ENCODE measurements around the gene S1PR2.
A peak's percentile ranks its signal among the peaks of the same experiment; 100 is the strongest.

S1PR2 gene

DNA sequence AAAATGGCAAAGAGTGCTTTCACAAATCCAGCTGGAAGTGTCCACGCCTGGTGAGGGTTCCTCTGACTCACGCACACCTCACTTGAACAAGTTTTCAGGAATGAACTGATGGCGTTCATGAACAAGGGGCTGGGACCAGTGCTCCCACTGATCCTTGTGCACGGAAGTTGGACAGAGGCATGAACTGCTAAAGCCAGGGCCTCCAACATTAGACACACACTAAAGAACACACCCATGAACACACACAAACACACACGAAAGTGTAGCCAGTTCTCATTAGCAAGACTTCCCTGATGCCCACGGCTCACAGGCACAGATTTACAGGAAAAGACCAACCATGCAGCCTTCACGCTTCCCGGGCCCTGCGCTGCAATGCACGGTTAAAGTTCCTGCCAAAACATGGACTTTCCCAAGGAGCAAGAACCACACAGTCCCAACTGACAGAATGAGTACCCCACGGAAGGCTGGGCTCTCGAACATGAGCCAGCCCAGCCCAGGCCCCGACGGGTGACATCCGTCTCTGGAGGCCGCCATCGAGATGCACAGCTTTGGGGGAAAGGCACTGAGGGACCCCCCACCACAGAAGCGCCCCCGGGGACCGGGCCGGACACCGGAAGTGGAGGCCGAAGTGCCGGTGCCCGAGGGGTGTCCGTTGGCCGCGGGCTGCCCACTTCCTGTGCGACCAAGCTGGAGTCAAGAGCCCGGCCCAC is 37.2 kb downstream of the S1PR2 start:
- no peak for DNase-seq (ENCODE audit: insufficient read length, low spot score)
- TF ChIP-seq SPI1 (IDR thresholded peaks at IDR 0.05; ENCODE audit: low read depth, low read length) (no peak), POU2F2 (IDR thresholded peaks at IDR 0.05; ENCODE audit: low read depth, low read length) (no peak), POLR2A (IDR thresholded peaks at IDR 0.05; ENCODE audit: low read depth, low read length) (no peak), PAX5 (IDR thresholded peaks at IDR 0.05; ENCODE audit: insufficient read depth, low read length, severe bottlenecking) (no peak), POLR2AphosphoS5 (IDR thresholded peaks at IDR 0.05; ENCODE audit: low read depth, low read length) (no peak), TAF1 (IDR thresholded peaks at IDR 0.05; ENCODE audit: low read depth, low read length) (no peak)
- FAIRE-seq: peak; percentile 62

DNA sequence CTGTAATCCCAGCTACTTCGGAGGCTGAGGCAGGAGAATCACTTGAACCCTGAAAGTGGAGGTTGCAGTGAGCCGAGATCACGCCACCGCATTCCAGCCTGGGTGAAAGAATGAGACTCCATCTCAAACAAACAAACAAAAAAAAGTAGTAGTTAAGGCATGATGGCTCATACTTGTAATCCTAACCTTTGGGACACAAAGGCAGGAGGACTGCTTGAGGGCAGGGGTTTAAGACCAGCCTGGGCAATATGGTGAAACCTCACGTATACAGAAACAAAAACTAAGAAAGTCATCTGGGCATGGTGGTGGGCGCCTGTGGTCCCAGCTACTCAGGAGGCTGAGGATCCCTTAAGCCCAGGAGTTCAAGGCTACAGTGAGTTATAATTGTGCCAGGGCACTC is 38.2 kb downstream of the S1PR2 start:
- TF ChIP-seq PAX5 (IDR thresholded peaks at IDR 0.05; ENCODE audit: insufficient read depth, low read length, severe bottlenecking) (no peak), POU2F2 (IDR thresholded peaks at IDR 0.05; ENCODE audit: low read depth, low read length) (no peak), TAF1 (IDR thresholded peaks at IDR 0.05; ENCODE audit: low read depth, low read length) (no peak), POLR2AphosphoS5 (IDR thresholded peaks at IDR 0.05; ENCODE audit: low read depth, low read length) (no peak), POLR2A (IDR thresholded peaks at IDR 0.05; ENCODE audit: low read depth, low read length) (no peak), SPI1 (IDR thresholded peaks at IDR 0.05; ENCODE audit: low read depth, low read length) (no peak)
- no peak for DNase-seq (ENCODE audit: insufficient read length, low spot score)
- no peak for FAIRE-seq

DNA sequence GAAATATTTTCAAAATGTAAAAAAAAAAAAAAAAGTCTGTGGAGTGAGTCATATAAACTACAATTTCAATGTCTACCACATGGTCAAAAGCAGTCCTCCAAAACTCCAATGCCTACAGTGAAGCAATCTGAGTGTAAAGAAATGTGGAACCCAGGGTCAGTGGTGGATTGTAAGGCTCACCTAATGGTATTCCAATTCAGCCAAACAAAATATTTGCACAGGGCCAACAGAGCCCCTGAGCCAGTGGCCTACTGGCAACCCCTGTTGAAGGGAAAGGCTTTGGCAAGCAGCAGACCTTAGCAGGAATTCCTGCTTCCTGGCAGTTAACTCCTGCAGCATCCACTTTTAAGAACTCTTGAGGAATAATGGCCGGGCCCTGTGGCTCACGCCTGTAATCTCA is 39.8 kb downstream of the S1PR2 start:
- no peak for FAIRE-seq
- no peak for TF ChIP-seq TAF1 (IDR thresholded peaks at IDR 0.05; ENCODE audit: low read depth, low read length)
- TF ChIP-seq SPI1 (IDR thresholded peaks at IDR 0.05; ENCODE audit: low read depth, low read length): no peak
- TF ChIP-seq POLR2AphosphoS5 (IDR thresholded peaks at IDR 0.05; ENCODE audit: low read depth, low read length): no peak
- TF ChIP-seq PAX5 (IDR thresholded peaks at IDR 0.05; ENCODE audit: insufficient read depth, low read length, severe bottlenecking): no peak
- TF ChIP-seq POLR2A (IDR thresholded peaks at IDR 0.05; ENCODE audit: low read depth, low read length): no peak
- no peak for TF ChIP-seq POU2F2 (IDR thresholded peaks at IDR 0.05; ENCODE audit: low read depth, low read length)
- no peak for DNase-seq (ENCODE audit: insufficient read length, low spot score)

DNA sequence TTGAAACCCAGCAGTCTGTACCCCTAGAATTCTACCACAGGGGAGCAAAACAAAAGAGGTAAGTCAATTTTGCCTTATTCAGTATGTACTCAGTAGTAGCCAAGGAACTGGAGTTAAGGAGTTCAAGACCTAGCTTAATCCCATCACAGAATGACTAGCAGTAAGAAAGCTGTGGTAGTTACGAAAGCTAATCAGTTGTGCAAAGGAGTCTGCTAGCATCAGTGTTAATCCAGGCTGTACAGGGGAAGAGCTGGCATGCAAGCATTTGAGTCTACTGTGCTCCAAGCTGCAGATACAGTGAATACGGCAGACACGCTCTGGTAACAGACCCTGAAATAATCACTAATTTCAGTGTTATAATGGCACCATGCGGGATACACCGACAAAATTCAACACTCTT is 41.1 kb downstream of the S1PR2 start:
- DNase-seq (ENCODE audit: insufficient read length, low spot score) (no peak), FAIRE-seq (no peak)
- TF ChIP-seq POLR2A (IDR thresholded peaks at IDR 0.05; ENCODE audit: low read depth, low read length) (no peak), SPI1 (IDR thresholded peaks at IDR 0.05; ENCODE audit: low read depth, low read length) (no peak), PAX5 (IDR thresholded peaks at IDR 0.05; ENCODE audit: insufficient read depth, low read length, severe bottlenecking) (no peak), POU2F2 (IDR thresholded peaks at IDR 0.05; ENCODE audit: low read depth, low read length) (no peak), POLR2AphosphoS5 (IDR thresholded peaks at IDR 0.05; ENCODE audit: low read depth, low read length) (no peak), TAF1 (IDR thresholded peaks at IDR 0.05; ENCODE audit: low read depth, low read length) (no peak)

DNA sequence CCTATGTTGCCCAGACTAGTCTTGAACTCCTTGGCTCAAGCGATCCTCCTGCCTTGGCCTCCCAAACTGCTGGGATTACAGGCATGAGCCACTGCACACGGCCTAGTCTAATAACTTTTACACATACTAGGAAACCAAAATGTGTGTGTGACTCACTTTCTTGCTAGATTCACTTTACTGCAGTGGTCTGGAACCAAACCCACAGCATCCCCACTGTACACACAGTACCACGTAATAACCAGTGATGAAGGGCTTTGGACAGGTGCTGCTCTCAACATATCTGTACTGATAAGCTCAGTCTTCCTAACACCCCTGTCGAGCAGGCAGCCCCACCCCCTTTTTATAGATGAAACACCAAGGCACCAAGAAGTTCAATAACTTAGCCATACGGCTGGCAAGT is 41.5 kb downstream of the S1PR2 start:
- DNase-seq (ENCODE audit: insufficient read length, low spot score): no peak
- no peak for FAIRE-seq
- no peak for TF ChIP-seq SPI1 (IDR thresholded peaks at IDR 0.05; ENCODE audit: low read depth, low read length)
- TF ChIP-seq TAF1 (IDR thresholded peaks at IDR 0.05; ENCODE audit: low read depth, low read length): no peak
- no peak for TF ChIP-seq POU2F2 (IDR thresholded peaks at IDR 0.05; ENCODE audit: low read depth, low read length)
- no peak for TF ChIP-seq PAX5 (IDR thresholded peaks at IDR 0.05; ENCODE audit: insufficient read depth, low read length, severe bottlenecking)

DNA sequence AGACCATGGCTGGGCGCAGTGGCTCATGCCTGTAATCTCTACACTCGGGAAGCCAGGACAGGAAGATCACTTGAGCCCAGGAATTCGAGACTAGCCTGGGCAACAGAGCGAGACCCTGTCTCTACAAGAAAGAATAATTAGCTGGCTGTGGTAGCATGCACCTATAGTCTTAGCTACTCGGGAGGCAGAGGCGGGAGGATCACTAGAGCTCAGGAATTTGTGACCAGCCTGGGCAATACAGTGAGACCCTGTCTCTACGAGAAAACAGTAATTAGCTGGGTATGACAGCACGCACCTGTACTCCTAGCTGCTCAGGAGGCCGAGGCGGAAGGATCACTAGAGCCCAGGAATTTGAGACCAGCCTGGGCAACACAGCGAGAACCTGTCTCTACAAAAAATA is 43.8 kb downstream of the S1PR2 start:
- TF ChIP-seq PAX5 (IDR thresholded peaks at IDR 0.05; ENCODE audit: insufficient read depth, low read length, severe bottlenecking) (no peak), SPI1 (IDR thresholded peaks at IDR 0.05; ENCODE audit: low read depth, low read length) (no peak), POU2F2 (IDR thresholded peaks at IDR 0.05; ENCODE audit: low read depth, low read length) (no peak), POLR2A (IDR thresholded peaks at IDR 0.05; ENCODE audit: low read depth, low read length) (no peak), TAF1 (IDR thresholded peaks at IDR 0.05; ENCODE audit: low read depth, low read length) (no peak), POLR2AphosphoS5 (IDR thresholded peaks at IDR 0.05; ENCODE audit: low read depth, low read length) (no peak)
- FAIRE-seq: peak; percentile 35
- no peak for DNase-seq (ENCODE audit: insufficient read length, low spot score)

DNA sequence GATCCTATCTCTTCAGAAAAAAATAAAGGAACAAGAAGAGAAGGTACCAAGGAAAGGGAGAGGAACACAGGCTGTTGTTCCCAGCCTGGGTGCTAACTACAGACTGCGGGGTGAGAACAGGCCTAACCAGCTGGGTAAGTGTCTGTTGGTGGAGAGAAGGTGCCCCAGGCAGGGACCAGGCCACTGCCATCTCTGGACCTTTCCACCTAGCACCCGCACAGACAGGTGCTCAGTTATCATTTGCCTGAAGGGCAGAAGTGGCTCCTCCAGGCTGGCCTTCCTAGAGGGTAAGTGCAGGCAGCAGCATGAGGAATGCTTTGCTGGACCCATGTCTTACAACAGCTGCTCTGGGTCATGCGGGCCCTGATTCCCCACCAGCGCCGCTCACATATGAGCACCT is 46.5 kb downstream of the S1PR2 start:
- no peak for TF ChIP-seq PAX5 (IDR thresholded peaks at IDR 0.05; ENCODE audit: insufficient read depth, low read length, severe bottlenecking)
- no peak for DNase-seq (ENCODE audit: insufficient read length, low spot score)
- no peak for FAIRE-seq

DNA sequence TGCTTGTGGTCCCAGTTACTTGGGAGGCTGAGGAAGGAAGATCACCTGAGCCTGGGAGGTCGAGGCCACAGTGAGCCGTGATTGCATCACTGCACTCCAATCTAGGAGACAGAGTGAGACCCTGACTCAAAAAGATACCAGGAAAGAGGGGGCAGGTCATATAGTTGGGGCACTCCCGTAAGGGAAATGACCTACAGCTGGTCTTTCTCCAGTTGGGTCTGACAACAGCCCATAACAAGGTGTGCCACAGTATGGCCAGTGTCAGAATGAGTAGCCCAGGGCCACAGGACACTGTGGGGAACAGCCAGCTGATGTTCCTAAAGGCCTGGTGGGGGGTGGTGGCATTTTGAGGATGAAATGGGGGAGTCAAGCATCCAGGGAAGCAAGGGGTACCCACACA is 47.2 kb downstream of the S1PR2 start:
- DNase-seq (ENCODE audit: insufficient read length, low spot score): no peak
- TF ChIP-seq SPI1 (IDR thresholded peaks at IDR 0.05; ENCODE audit: low read depth, low read length) (no peak), POLR2A (IDR thresholded peaks at IDR 0.05; ENCODE audit: low read depth, low read length) (no peak), TAF1 (IDR thresholded peaks at IDR 0.05; ENCODE audit: low read depth, low read length) (no peak), PAX5 (IDR thresholded peaks at IDR 0.05; ENCODE audit: insufficient read depth, low read length, severe bottlenecking) (no peak), POU2F2 (IDR thresholded peaks at IDR 0.05; ENCODE audit: low read depth, low read length) (no peak), POLR2AphosphoS5 (IDR thresholded peaks at IDR 0.05; ENCODE audit: low read depth, low read length) (no peak)
- no peak for FAIRE-seq

DNA sequence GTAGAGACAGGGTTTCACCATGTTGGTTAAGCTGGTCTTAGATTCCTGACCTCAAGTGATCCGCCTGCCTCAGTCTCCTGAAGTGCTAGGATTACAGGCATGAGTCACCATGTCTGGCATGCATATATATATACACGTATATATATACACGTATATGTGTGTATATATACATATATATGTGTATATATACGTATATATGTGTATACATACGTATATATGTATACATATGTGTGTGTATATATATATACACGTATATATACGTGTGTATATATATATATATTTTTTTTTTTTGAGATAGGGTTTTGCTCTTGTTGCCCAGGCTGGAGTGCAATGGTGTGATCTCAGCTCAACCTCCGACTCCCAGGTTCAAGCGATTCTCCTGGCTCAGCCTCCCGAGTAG is 48.3 kb downstream of the S1PR2 start:
- DNase-seq (ENCODE audit: insufficient read length, low spot score) (no peak), FAIRE-seq (no peak)
- no peak for TF ChIP-seq TAF1 (IDR thresholded peaks at IDR 0.05; ENCODE audit: low read depth, low read length)
- no peak for TF ChIP-seq POLR2AphosphoS5 (IDR thresholded peaks at IDR 0.05; ENCODE audit: low read depth, low read length)
- TF ChIP-seq POLR2A (IDR thresholded peaks at IDR 0.05; ENCODE audit: low read depth, low read length): no peak
- TF ChIP-seq POU2F2 (IDR thresholded peaks at IDR 0.05; ENCODE audit: low read depth, low read length): no peak
- TF ChIP-seq PAX5 (IDR thresholded peaks at IDR 0.05; ENCODE audit: insufficient read depth, low read length, severe bottlenecking): no peak
- TF ChIP-seq SPI1 (IDR thresholded peaks at IDR 0.05; ENCODE audit: low read depth, low read length): no peak

DNA sequence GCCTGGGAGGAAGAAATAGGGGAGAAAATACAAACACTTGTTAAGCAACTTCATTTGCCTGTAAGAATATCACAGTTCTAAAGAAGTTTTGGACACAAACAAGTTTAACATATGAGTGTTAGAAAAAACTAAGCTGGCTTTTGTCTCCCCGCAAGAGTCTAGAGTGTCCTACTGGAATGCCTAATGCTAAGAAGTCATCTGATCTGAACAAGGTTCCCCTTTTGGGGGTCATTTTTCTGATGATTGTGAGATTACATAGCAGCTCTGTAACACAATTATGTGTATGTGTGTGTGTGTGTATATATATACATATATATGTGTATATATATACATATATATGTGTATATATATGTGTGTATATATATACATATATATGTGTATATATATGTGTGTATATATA is 49.1 kb downstream of the S1PR2 start:
- FAIRE-seq (no peak), DNase-seq (ENCODE audit: insufficient read length, low spot score) (no peak)
- TF ChIP-seq PAX5 (IDR thresholded peaks at IDR 0.05; ENCODE audit: insufficient read depth, low read length, severe bottlenecking): no peak
